HG02798 (cell line): ENCODE measurements around the gene TOX3.

ENCODE experiments used
- ATAC-seq: cut with Tn5 transposase; IDR thresholded peaks from one replicate; pipeline ENCODE4 v1.9.1; 2021; ENCODE audit warnings: mild to moderate bottlenecking; ENCODE audit not compliant: unreplicated experiment, poor library complexity

The TOX3 gene

DNA sequence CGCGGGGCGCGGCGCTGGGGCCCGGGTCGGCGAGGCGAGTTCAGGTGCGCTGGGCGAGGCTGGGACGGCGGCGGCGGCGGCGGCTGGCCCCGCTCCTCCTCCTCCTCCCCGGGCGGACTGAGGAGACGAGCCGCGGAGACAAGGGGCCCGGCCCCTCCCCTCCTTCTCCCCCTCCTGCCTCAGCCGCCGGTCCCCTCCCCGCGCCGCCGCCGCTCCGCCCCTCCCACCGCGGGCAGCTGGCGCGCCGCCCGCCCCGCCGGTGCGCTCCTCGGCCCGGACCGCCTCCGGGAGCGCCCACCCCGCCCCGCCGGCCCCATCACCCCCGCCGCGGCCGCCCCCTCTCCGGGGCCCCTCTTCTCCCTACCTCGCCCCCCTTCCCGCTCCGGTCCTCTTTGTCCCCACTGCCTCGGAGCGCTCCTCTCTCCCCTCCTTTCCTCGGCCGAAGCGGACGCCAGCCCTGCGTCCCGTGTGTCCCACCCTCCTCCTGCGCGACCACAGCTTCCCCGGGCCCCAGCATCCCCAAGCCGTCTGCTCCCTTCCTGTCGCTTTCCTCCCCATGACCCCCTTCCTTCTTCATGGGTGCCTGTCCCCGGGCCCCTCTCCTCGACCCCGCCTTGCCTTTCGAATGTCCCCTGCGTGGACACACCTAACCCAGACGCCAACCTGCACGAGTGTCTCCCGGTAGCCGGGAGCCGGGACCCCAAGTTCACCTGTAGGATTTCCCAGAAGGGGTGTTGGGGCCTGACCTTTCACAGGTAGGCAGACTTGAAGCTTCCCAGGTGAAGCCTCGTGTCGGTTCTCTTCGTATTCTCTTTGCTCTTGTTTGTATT, at the start of gene TOX3:
Gene TOX3, minus strand, starts transcription at position 140 of the 830 bp plus-strand sequence. CDS start 420 bp downstream, outside the sequence.
- ATAC-seq, result no peak

DNA sequence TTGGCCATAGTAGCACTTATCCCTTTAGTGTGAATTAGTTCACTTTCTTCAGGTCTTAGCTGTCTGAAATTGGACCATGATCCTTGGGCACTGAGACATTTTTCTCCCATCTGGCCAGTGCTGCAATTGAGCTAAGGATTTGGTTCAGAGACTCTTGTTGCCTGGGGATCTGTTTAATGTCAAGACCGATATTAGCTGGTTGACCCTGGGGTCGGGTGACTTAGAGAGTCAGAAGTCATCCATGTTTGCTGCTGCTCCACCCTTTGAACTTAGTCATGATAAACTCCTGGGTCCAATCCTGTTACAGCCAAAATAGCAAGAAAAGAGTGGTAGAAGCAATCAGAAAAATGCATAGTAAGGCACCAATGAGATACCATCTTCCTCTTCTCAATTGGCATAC, 45.8 kb upstream of the TOX3 start:
- no peak for ATAC-seq

DNA sequence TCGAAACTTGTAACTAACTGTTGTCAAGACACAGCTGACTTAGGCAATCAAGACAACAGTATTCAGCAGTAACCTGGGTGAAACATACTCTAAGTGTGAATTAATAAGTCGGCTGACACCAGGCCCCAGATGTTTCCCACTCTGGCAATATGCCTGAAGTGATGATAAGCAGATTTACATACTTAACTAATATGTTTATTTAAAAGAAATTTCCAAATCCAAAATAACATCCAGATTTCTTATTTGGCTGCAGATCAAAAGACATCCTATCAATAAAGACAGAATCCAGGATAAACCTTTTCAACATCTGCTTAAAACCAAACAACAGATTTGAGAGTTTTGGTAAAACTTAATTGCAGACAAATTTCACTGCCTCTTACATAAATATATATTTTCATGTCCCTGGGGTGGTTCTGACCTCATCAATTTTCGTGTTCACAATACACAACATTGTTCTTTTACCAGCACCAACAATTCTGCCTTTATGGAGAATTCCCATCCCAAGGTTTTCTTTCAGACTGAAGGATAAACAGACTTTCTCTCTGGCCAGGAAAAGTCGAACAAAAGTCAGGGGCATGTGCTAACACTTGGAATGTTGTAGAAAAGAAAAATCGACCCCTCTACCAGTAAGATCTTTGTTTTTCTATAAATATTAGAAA, 45.1 kb upstream of the TOX3 start:
- ATAC-seq, result no peak

DNA sequence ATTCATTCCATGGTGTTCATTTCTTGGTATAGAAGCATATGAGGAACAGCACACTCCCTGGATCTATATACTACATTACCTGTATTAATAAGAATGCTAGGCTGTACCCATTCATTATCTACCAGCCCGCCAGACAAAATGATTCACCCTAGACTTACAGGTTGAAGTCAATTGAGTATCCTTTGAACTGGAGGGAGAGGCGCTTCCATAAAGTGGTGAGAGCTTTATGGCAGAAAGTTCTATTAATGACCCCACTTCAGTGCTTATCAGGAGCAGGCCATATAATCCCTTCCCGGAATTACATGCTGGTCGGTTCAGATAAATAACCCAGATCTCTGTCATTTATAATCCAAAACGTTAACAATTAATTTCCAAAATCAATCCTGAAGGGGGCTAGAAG, 44.5 kb upstream of the TOX3 start:
- no peak for ATAC-seq

DNA sequence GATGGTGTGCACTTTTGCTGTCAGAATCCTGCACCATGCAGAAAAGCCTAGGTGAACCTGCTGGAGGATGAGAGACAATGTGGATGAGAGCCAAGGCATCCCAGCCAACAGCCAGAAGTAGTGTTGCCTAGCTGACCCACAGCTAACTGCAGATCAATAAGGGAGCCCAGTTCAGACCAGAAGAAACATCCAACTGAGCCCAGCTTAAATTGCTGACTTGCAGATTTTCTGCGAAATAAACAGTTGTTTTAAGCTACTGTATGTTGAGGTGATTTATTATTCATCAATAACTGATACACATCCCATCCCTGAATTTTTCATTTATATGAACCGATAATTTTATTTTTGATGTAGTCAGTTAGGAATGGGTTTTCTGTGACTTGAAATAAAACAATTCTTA, 39.2 kb upstream of the TOX3 start:
- ATAC-seq, result no peak

DNA sequence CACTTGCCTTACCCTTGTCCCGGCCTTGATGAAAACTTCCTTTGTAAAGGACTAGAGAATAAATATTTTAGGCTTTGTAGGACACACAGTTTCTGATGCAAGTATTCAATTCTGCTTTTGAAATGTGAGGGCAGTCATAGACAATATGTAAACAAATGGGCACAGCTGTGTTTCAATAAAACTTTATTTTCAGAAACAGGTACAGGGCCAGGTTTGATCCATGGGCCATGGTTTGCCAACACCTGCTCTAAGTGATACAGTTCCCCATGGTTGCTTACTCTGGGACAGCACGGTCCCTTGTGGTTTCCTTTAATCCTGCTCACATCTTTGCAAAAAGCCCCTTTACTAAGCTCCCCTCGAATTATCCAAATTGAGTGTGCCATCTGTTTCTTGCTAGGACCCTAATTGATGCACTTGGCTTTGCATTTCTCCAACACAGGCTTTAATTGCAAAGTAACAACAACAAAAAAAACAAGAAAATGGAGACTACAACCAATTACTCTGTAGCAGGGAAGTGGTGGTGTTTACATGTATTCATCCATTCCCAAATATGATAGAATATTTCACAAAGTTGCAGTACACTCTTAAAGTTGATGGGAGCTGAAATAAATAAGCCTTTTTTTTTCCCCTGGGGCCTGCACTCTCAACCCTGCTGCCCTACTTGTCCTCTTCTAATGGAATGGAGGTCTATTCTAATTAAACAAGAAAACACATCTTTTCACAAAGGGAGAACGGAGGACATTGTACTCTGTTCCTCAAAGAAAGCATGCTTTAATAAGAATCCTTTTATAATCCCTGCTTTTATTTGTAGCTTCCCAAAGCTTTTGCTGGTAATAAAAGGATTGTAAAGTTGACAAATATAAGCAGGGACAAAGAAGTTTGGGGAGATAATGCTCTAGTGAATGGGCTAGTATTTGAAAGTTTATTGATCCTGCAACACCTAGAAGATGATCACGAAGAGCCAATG, 37.7 kb upstream of the TOX3 start:
- no peak for ATAC-seq

DNA sequence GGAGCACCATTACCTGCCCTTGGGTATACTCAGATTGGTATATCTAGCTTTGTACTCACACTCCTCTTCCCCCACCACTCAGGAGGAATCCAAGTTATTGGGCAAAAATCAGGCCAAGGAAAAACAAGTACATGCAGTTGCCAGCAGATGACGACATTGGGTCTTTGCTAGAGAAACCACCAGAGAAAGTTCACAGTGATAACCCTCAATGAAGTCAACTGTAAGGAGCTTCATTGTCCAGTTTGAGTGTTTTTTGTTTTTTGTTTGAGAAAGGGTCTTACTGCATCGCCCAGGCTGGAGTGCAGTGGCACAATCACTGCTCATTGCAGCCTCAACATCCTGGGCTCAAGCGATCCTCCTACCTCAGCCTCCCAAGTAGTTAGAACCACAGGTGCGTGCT, 34.6 kb upstream of the TOX3 start:
- ATAC-seq, result no peak

DNA sequence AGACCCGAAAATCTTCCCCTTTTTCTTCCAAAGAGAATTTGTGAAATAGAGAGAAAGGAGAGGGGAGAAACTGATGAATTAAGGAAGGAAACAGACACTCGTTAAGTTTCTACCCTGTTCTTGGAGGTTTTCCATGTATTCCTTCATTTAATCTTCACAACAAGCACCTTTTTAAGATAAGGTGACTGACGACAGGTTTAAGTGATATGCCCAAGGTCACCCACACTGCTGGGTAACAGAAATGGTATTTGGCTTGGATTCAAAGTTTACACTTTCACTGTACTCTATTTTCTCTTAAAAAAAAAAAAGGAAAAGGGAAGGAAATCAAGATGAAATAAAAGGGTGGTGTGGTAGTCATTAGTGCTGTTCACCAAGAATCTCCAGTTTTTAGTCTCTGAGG, 33.5 kb upstream of the TOX3 start:
- ATAC-seq, result no peak

DNA sequence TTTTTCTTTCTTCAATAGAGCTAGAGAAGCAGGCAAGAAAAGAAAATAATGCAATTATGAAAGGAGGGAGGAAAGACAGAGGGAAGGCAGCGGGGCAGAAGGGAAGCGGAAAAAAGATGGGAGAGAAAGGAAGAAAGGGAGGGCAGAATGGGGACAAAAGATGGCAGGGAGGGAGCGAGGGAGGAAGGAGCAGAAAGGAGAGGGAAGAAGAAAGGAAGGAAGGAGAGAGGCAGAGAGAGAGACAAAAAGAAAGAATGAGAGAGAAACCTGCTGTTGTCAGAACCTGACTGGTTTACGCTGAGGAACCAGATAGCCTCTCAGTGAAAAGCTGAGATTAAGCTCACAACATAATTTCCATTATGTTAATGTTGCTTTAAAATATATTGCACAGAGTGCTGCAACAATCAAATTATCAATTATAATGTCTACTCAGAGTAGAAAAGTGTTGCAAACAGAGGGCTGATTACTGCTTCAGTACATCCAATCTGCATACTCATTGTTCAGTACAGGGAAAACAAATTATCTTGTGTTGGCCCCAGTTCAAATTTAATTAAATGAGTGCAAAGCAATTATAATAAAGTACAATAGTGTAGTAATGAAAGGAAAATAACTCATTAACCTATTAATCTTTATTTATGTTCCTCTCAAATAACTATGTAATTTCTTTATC, 32.0 kb upstream of the TOX3 start:
- no peak for ATAC-seq

DNA sequence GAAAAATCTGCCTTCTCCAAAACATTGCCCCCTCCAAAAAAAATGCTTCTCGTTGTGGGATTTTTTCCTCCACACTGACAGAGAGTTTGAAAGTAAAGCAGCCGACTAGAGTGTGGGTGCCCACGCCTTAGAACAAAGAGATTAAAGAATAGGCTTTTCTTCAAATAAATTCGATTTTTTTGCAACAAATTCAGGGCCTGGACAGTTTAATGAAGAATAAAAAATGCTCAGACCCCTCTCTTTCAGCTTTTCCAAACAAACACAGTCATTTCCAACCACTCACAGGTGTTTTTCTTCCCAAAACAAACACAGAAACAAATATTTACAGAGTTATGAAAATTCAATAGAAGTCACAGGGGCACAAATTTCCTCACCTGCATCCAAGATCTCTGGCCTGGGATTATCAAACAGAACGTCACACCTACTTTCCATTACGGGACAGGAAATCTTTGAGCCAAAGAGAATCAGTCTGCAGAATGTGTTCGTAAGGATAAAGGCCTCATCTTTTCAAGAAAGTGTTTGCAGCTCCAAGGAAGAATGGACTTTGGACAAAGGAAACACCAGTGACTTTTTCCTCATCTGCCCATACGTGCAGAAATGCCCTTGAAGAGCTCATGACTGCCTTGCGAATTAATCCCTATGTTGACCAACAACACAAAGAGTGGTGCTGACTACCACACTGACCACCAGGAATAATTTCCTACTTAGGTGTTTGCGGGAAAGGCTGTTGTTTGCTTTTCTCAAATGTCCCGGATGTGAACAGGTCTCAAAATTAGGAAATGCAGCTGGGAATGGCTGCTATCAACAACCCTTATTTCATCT, 31.3 kb upstream of the TOX3 start:
- no peak for ATAC-seq

DNA sequence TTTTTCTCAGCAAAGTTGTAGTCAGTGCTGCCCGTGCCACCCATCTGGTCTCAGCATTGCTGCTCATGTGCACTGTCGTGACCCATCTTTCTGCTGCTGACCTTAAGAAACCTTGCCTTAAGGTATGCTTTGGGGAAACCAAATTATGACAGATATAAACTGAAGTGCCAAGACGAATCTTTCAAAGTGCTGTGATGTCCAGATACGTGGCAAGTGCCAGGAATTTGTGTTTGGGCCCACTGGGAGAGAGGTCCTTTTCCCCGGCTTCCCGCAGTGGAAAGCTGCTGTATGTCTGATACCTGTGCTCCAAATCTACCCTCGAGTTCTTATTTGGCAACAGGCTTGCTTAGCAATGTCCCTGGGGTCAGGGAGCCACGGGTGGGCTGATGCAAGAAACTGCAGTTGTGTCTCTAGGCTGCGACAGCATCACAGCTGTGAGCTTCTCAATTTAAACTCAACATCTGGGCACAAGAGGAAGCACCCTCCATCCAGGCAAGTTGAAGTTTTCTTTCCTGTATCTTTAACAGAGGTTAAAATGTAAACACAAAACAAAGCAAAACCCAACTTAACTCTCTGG, 30.3 kb upstream of the TOX3 start:
- no peak for ATAC-seq

DNA sequence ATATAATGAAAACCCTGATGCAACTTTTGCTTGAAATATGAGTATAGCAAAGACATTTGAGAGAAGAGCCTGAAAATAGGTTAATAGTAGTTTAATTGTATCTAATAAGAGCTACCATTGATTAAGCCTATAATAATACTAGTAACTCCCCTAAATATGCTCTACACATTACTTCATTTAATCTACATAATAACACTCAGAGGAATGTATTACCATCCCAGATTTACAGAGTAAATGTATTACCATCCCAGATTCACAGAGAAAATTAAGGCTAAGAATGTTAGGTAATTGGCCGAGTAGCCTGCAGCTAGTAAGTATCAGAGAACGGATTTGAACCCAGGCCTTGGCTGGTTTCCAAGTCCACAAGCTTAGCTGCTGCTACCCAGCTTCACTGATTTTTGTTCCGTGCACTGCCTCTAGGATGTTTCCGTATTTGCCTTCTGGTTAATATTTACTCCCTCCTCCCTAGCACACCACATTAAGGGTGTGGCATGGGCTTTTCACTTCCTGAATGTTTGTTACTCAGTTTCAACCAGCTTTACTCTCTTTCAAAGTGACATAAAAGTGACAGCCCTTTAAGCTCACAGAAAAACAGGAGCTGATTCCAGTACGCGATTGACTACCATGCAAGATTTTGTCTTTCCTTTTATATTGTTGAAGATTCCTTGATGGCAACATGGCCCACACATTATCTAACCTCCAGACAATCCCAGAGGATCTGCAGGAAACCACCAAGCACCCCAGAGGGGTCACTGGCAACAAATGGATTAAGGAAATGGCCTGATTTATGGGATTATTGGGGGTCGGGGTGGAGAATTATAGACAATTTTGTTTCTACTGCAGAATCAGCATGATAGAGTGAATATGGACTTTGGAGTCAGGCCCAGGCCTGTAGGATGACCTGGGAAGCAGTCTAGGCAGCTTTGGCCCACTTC, 26.7 kb upstream of the TOX3 start:
- peak; percentile 69 for ATAC-seq

DNA sequence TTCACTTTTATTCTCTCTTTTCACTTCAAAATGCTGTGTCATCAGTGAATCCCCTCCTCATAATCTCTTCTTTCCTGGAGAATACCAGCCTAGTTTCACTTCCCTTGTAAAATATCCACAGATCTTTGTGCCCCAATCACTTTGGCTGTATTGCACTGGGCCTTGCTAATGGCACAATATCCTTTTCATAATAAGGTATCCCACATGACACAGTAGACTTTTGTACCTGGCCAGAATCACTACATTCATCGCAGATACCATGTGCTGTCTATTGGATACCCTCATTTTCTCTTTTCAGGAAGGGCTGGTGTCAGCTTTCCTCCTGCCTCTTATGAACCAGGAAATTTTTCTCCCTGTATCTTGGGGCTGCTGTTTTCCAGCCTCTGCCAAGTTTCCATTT, 25.7 kb upstream of the TOX3 start:
- no peak for ATAC-seq

DNA sequence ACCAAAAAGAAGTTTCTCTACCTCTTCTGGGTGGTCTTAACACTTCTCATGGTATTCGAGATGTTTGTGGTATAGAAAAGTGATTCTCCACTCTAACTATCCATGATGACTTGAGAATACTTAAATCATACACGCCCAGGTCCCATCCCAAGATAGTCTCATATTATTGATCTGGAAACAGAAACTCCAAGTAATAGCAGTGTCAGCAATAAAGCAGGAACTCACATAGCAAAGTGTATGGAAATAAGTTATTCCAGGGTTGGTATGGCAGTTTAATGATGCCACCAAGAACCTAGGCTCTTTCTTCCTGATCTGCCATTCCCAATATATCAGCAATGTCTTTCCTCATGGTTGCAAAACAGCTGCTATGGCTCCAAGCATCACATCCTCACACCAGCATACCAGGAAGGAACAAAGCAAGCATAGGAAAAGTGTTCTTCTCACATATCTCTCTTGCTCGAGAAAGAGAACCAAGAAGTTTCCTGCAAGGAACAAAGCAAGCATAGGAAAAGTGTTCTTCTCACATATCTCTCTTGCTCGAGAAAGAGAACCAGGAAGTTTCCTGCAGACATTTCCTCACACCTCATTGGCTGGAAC, 23.6 kb upstream of the TOX3 start:
- ATAC-seq, result no peak

DNA sequence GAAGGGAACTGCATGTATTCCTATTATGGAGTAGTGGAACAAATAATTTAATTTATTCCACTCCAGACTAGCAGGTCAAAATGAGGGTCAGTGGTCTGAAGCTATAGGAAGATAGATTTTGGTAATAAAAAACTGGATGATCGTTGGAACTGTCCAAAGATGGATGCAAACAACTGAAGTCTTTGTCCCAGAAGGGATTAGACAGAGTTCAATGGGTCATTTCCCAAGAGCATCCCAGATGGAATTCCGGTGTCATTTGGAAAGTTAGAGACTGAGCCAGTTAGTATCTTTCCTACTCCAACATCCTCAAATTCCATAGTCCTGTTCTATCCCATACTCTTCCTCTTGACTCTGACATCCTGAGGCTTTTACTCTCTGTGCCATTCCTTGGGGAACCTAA, 22.8 kb upstream of the TOX3 start:
- ATAC-seq, result no peak

DNA sequence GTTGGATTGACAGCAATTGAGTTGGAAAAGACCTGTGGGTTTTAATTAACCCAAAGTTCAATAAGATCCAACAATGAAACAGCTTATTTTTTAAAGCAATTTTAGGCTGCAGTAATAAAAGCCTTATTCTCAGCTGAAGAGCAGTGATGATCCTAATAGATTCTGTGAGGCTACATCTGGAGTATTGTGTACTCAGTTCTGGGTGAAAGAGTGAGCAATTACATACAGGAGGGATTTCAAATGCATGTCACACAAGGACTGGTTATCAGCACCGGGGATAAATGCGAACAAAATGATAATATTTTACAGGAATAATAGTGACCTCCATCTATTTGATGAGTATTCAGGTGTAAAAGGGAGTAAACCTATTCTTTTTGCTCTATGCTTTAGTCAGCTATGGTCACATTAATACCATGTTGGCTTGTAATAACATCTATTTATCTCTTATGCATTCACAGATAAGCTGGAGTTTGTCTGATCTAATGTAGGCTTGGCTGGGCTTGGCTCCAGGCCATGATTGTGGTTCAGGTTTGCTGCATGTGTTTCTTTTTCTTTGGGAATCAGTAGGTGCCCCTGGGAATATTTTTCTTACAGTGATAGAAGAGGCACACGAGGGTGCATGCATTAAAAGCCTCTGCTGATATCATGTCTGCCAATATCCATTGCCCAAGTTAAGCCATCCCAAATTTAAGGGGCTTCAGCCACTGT, 22.2 kb upstream of the TOX3 start:
- no peak for ATAC-seq

DNA sequence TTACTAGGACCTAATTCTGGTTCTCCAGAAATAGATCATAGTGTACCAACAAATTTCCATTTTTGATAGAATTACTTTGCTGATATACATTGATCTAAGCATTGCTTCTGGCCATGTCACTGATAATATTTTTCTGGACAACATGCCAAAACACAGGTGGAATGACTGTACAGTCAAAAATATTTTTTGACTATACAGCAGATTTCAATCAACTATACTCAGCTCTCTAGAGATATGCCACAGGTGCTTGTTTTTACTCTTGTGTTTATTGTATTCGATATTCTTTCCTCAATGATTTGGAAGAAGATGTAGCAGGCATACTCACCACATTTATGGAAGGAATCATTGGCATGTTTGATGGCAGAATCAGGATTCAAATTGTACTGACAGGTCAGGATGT, 21.6 kb upstream of the TOX3 start:
- ATAC-seq, result no peak
